CD1c-positive myeloid dendritic cell (primary cell): ENCODE measurements around the gene OR10P1.

Experiments
- DNase-seq: peaks from one replicate; pipeline ENCODE4 v3.0.0-alpha.2; 2016; ENCODE audit errors: extremely low spot score

OR10P1 gene

GRCh38 chr12:55651299-55651683, 14.6 kb downstream of the OR10P1 start:
- no peak for DNase-seq

GRCh38 chr12:55652352-55652751, 15.7 kb downstream of the OR10P1 start:
- peak; percentile 28 for DNase-seq

GRCh38 chr12:55653031-55653430, 16.3 kb downstream of the OR10P1 start:
- DNase-seq: no peak

- no peak for DNase-seq
Observed at GRCh38 chr12:55654511-55655214, 18.0 kb downstream of the OR10P1 start.

- no peak for DNase-seq
Observed at GRCh38 chr12:55657212-55657611, 20.5 kb downstream of the OR10P1 start.

- DNase-seq: no peak
Observed at GRCh38 chr12:55658212-55658611, 21.5 kb downstream of the OR10P1 start.

- no peak for DNase-seq
Observed at GRCh38 chr12:55658635-55659391, 22.1 kb downstream of the OR10P1 start.

GRCh38 chr12:55659486-55660385, 23.0 kb downstream of the OR10P1 start:
- DNase-seq: peak; percentile 55

GRCh38 chr12:55663391-55663790, 26.7 kb downstream of the OR10P1 start:
- no peak for DNase-seq

- no peak for DNase-seq
Observed at GRCh38 chr12:55664826-55665225, 28.1 kb downstream of the OR10P1 start.

- no peak for DNase-seq
Observed at GRCh38 chr12:55666508-55666907, 29.8 kb downstream of the OR10P1 start.

GRCh38 chr12:55670276-55670675, 33.6 kb downstream of the OR10P1 start:
- no peak for DNase-seq

- DNase-seq: no peak
Observed at GRCh38 chr12:55671746-55672145, 35.1 kb downstream of the OR10P1 start.

- peak; percentile 34 for DNase-seq
Observed at GRCh38 chr12:55673638-55674037, 36.9 kb downstream of the OR10P1 start.

GRCh38 chr12:55675666-55676065, 39.0 kb downstream of the OR10P1 start:
- DNase-seq: peak; percentile 35

GRCh38 chr12:55676707-55677106, 40.0 kb downstream of the OR10P1 start:
- DNase-seq: peak; percentile 70

- DNase-seq: no peak
Observed at GRCh38 chr12:55679691-55680090, 43.0 kb downstream of the OR10P1 start.

- DNase-seq: peak; percentile 40
Observed at GRCh38 chr12:55681142-55682077, 44.7 kb downstream of the OR10P1 start.

GRCh38 chr12:55682087-55682796, 45.5 kb downstream of the OR10P1 start:
- no peak for DNase-seq

- no peak for DNase-seq
Observed at GRCh38 chr12:55683676-55684075, 47.0 kb downstream of the OR10P1 start.
